Measurements from ENCODE around the gene KCNJ10.

KCNJ10 gene

DNA sequence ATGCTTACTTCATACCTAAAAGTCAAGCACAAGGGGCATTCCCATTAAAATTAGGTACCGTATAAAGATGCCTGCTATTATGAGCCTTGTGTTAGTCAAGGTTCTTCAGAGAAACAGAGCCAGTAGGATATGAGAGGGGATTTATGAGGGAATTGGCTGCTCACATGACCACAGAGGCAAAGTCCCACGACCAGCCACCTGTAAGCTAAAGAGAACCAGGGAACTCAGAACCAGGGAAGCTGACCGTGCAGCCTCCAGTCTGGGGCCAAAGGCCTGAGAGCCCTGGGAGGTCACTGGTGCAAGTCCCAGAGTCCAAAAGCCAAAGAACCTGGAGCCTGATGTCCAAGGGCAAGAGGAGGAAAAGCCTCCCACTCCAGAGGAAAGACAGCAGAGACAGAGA, 58.2 kb downstream of the KCNJ10 start (continued):
- TF ChIP-seq ZNF121 (tag by site-specific recombination; IDR thresholded peaks at IDR 0.05) (no peak), BCL11A (tag by site-specific recombination; IDR thresholded peaks at IDR 0.05; ENCODE audit: low read depth) (no peak), ZNF404 (tag by site-specific recombination; IDR thresholded peaks at IDR 0.05) (no peak)

DNA sequence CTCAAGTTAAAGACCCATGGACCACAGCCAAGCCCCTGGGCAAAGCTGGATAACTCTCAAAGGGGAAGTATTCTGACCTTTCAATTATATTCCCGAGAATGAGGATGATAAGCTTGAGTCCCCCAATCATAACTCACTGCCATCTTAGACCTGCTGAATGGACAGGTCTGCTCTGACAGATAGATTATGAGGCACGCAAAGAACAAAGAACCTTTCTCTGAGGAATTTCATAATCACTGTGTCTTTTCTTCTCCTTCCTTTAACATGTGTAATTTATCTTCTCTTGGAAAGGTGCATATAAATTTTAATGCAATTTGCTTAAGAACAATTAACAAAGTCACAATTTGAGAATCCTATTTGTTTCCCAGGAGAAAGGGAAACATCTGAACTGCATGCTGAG, 60.2 kb downstream of the KCNJ10 start:
- Histone ChIP-seq H3K4me3 (ENCODE audit: low read depth, low read length) (no peak overlapping the region), H3K9me3 (ENCODE audit: control insufficient read depth, insufficient read depth, low read depth, low read length) (no peaks in the 10 kb centered on the region), H3K36me3 (ENCODE audit: control insufficient read depth in 2 of 2, insufficient read depth in 1 of 2, low read length in 2 of 2) (no peaks in the 10 kb centered on the region), H3K4me1 (ENCODE audit: control insufficient read depth, insufficient read depth, low read length) (no peaks in the 10 kb centered on the region), H3K27ac (ENCODE audit: extremely low read depth, low read depth, low read length) (no peak overlapping the region)
- ChIA-PET POLR2A (no interaction called here), CTCF (interaction anchor here (0.7 to 10.2 kb wide), 9 partner anchors 21 to 211 kb away, joined by 3 to 353 read pairs (median 54); partner anchors contain the start of genes IGSF9, KCNJ9 and TAGLN2)
- TF ChIP-seq ELK4 (IDR thresholded peaks at IDR 0.05; ENCODE audit: borderline replicate concordance, low read depth, low read length) (no peak), ZNF426 (tag by site-specific recombination; IDR thresholded peaks at IDR 0.05) (no peak), ZNF133 (tag by site-specific recombination; IDR thresholded peaks at IDR 0.05) (no peak), ZNF248 (tag by site-specific recombination; IDR thresholded peaks at IDR 0.05) (no peak), FEZF1 (tag by site-specific recombination; IDR thresholded peaks at IDR 0.05) (no peak), ZNF747 (tag by site-specific recombination; IDR thresholded peaks at IDR 0.05) (no peak), ZNF660 (tag by site-specific recombination; IDR thresholded peaks at IDR 0.05) (no peak), ZNF785 (tag by site-specific recombination; IDR thresholded peaks at IDR 0.05) (no peak), ZNF18 (tag by site-specific recombination; IDR thresholded peaks at IDR 0.05) (no peak), TRIM28 (IDR thresholded peaks at IDR 0.05; ENCODE audit: borderline replicate concordance, low read length) (no peak)
- TF ChIP-seq, protein P1, sequence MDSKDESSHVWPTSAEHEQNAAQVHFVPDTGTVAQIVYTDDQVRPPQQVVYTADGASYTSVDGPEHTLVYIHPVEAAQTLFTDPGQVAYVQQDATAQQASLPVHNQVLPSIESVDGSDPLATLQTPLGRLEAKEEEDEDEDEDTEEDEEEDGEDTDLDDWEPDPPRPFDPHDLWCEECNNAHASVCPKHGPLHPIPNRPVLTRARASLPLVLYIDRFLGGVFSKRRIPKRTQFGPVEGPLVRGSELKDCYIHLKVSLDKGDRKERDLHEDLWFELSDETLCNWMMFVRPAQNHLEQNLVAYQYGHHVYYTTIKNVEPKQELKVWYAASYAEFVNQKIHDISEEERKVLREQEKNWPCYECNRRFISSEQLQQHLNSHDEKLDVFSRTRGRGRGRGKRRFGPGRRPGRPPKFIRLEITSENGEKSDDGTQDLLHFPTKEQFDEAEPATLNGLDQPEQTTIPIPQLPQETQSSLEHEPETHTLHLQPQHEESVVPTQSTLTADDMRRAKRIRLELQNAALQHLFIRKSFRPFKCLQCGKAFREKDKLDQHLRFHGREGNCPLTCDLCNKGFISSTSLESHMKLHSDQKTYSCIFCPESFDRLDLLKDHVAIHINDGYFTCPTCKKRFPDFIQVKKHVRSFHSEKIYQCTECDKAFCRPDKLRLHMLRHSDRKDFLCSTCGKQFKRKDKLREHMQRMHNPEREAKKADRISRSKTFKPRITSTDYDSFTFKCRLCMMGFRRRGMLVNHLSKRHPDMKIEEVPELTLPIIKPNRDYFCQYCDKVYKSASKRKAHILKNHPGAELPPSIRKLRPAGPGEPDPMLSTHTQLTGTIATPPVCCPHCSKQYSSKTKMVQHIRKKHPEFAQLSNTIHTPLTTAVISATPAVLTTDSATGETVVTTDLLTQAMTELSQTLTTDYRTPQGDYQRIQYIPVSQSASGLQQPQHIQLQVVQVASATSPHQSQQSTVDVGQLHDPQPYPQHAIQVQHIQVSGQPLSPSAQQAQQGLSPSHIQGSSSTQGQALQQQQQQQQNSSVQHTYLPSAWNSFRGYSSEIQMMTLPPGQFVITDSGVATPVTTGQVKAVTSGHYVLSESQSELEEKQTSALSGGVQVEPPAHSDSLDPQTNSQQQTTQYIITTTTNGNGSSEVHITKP (tag by site-specific recombination; IDR thresholded peaks at IDR 0.05), result no peak
- TF ChIP-seq, protein P2, sequence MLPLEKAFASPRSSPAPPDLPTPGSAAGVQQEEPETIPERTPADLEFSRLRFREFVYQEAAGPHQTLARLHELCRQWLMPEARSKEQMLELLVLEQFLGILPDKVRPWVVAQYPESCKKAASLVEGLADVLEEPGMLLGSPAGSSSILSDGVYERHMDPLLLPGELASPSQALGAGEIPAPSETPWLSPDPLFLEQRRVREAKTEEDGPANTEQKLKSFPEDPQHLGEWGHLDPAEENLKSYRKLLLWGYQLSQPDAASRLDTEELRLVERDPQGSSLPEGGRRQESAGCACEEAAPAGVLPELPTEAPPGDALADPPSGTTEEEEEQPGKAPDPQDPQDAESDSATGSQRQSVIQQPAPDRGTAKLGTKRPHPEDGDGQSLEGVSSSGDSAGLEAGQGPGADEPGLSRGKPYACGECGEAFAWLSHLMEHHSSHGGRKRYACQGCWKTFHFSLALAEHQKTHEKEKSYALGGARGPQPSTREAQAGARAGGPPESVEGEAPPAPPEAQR (tag by site-specific recombination; IDR thresholded peaks at IDR 0.05), result no peak

- Histone ChIP-seq H3K27ac (ENCODE audit: extremely low read depth, low read depth, low read length) (no peak overlapping the region), H3K4me1 (ENCODE audit: control insufficient read depth, insufficient read depth, low read length) (no peaks in the 10 kb centered on the region), H3K4me3 (ENCODE audit: low read depth, low read length) (no peak overlapping the region), H3K9me3 (ENCODE audit: control insufficient read depth, insufficient read depth, low read depth, low read length) (no peaks in the 10 kb centered on the region), H3K36me3 (ENCODE audit: control insufficient read depth in 2 of 2, insufficient read depth in 1 of 2, low read length in 2 of 2) (no peaks in the 10 kb centered on the region)
- ChIA-PET CTCF (interaction anchor here (0.7 to 10.2 kb wide), 13 partner anchors 11 to 798 kb away, joined by 3 to 353 read pairs (median 25); partner anchors contain the start of genes IGSF9, KCNJ9 and TAGLN2), POLR2A (no interaction called here)
- TF ChIP-seq ZBTB21 (tag by site-specific recombination; IDR thresholded peaks at IDR 0.05) (no peak), ZNF561 (tag by site-specific recombination; IDR thresholded peaks at IDR 0.05; ENCODE audit: borderline replicate concordance) (no peak), ZSCAN5A (tag by site-specific recombination; IDR thresholded peaks at IDR 0.05) (no peak)
- TF ChIP-seq, protein P3, sequence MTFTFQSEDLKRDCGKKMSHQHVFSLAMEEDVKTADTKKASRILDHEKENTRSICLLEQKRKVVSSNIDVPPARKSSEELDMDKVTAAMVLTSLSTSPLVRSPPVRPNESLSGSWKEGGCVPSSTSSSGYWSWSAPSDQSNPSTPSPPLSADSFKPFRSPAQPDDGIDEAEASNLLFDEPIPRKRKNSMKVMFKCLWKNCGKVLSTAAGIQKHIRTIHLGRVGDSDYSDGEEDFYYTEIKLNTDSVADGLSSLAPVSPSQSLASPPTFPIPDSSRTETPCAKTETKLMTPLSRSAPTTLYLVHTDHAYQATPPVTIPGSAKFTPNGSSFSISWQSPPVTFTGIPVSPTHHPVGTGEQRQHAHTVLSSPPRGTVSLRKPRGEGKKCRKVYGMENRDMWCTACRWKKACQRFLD (tag by site-specific recombination; IDR thresholded peaks at IDR 0.05), result no peak
- TF ChIP-seq, protein P4, sequence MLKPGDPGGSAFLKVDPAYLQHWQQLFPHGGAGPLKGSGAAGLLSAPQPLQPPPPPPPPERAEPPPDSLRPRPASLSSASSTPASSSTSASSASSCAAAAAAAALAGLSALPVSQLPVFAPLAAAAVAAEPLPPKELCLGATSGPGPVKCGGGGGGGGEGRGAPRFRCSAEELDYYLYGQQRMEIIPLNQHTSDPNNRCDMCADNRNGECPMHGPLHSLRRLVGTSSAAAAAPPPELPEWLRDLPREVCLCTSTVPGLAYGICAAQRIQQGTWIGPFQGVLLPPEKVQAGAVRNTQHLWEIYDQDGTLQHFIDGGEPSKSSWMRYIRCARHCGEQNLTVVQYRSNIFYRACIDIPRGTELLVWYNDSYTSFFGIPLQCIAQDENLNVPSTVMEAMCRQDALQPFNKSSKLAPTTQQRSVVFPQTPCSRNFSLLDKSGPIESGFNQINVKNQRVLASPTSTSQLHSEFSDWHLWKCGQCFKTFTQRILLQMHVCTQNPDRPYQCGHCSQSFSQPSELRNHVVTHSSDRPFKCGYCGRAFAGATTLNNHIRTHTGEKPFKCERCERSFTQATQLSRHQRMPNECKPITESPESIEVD (tag by site-specific recombination; IDR thresholded peaks at IDR 0.05), result no peak
Measured at GRCh38 chr1:160009081-160009480, 60.9 kb downstream of the KCNJ10 start.
